ENCODE results near the gene MEIS3. TPM values are rescaled to one million over a fixed set of nuclear protein-coding genes. Genes with fewer than 3 reads are reported as not detected.
"Not testable (repeated sequence)": the region's sequence is repeated elsewhere in the genome, so short reads cannot be mapped to it uniquely, and the experiment has no call there.

Gene MEIS3
- total and polyA plus RNA-seq, 2 experiments from 2014 or later = 20.1 to 56.1 TPM

- Histone ChIP-seq H3K9me2 (ENCODE audit: insufficient read depth) (no peaks in the 10 kb centered on the region), H3K36me3 (ENCODE audit: low read depth) (no peaks in the 10 kb centered on the region), H3K4me1 (ENCODE audit: insufficient read depth) (no peaks in the 10 kb centered on the region), H3K27ac (no peak overlapping the region), H3F3A (ENCODE audit: insufficient read depth) (no peaks in the 10 kb centered on the region), H3K79me2 (ENCODE audit: insufficient read depth) (no peaks in the 10 kb centered on the region), H3K9me3 (ENCODE audit: low read depth) (no peaks in the 10 kb centered on the region), H3K9ac (no peak overlapping the region), H2AFZ (no peak overlapping the region), H3K4me2 (ENCODE audit: unreplicated experiment) (no peak overlapping the region), H3K4me3 (no peak overlapping the region), H4K20me1 (ENCODE audit: insufficient read depth) (no peaks in the 10 kb centered on the region), H3K27me3 (replicated peaks; ENCODE audit: insufficient read depth) (no peaks in the 10 kb centered on the region)
- TF ChIP-seq EZH2 (IDR thresholded peaks at IDR 0.05; ENCODE audit: insufficient read depth, poor library complexity, severe bottlenecking) (no peak), EZH2phosphoT487 (IDR thresholded peaks at IDR 0.05; ENCODE audit: insufficient read depth, low read depth) (no peak)
- DNase-seq = no peak
- WGBS, 2 experiments (ENCODE audit: low coverage in 1 of 2, low lambda C conversion rate in 2 of 2, missing lambda C conversion rate in 2 of 2) = 39 to 47% methylated on average over 23 to 24 of the region's 24 CpGs
- in situ Hi-C loops (cut with MboI) = no loop called here
Observed at GRCh38 chr19:47398707-47399597, 20.4 kb downstream of the MEIS3 start.

GRCh38 chr19:47391510-47392223, 27.7 kb downstream of the MEIS3 start:
- WGBS, 2 experiments (ENCODE audit: low coverage in 1 of 2, low lambda C conversion rate in 2 of 2, missing lambda C conversion rate in 2 of 2) = 32 to 35% methylated on average over 15 of the region's 15 CpGs
- in situ Hi-C loops (cut with MboI) = no loop called here
- no peaks in the 10 kb centered on the region for H3K9me2 ChIP-seq (ENCODE audit: insufficient read depth)
- peak; percentile 76 for DNase-seq
- H3K4me1 ChIP-seq (ENCODE audit: insufficient read depth) = no peaks in the 10 kb centered on the region
- H3K9me3 ChIP-seq (ENCODE audit: low read depth) = no peaks in the 10 kb centered on the region
- no peak overlapping the region for H3K4me3 ChIP-seq
- no peaks in the 10 kb centered on the region for H3K79me2 ChIP-seq (ENCODE audit: insufficient read depth)
- H3K4me2 ChIP-seq (ENCODE audit: unreplicated experiment) = no peak overlapping the region
- H3F3A ChIP-seq (ENCODE audit: insufficient read depth) = no peaks in the 10 kb centered on the region
- no peak for TF ChIP-seq EZH2phosphoT487 (IDR thresholded peaks at IDR 0.05; ENCODE audit: insufficient read depth, low read depth)
- TF ChIP-seq EZH2 (IDR thresholded peaks at IDR 0.05; ENCODE audit: insufficient read depth, poor library complexity, severe bottlenecking) = no peak
- no peak overlapping the region for H2AFZ ChIP-seq
- no peaks in the 10 kb centered on the region for H4K20me1 ChIP-seq (ENCODE audit: insufficient read depth)
- 0 out of 2 replicates have a peak, but pooled peaks cover 4% of the 10 kb centered on the region for H3K27me3 ChIP-seq (replicated peaks; ENCODE audit: insufficient read depth)
- H3K9ac ChIP-seq = no peak overlapping the region
- no peaks in the 10 kb centered on the region for H3K36me3 ChIP-seq (ENCODE audit: low read depth)
- H3K27ac ChIP-seq = no peak overlapping the region

- Histone ChIP-seq H3K4me1 (ENCODE audit: insufficient read depth) (no peaks in the 10 kb centered on the region), H3K9me3 (ENCODE audit: low read depth) (no peaks in the 10 kb centered on the region), H3K4me3 (no peak overlapping the region), H3K9me2 (ENCODE audit: insufficient read depth) (no peaks in the 10 kb centered on the region), H3K9ac (no peak overlapping the region), H3K4me2 (ENCODE audit: unreplicated experiment) (no peak overlapping the region), H3K79me2 (ENCODE audit: insufficient read depth) (no peaks in the 10 kb centered on the region), H4K20me1 (ENCODE audit: insufficient read depth) (no peaks in the 10 kb centered on the region), H3K27ac (no peak overlapping the region), H3F3A (ENCODE audit: insufficient read depth) (no peaks in the 10 kb centered on the region), H3K27me3 (replicated peaks; ENCODE audit: insufficient read depth) (0 out of 2 replicates have a peak, but pooled peaks cover 4% of the 10 kb centered on the region), H3K36me3 (ENCODE audit: low read depth) (no peaks in the 10 kb centered on the region), H2AFZ (no peak overlapping the region)
- in situ Hi-C loops (cut with MboI) = no loop called here
- TF ChIP-seq EZH2phosphoT487 (IDR thresholded peaks at IDR 0.05; ENCODE audit: insufficient read depth, low read depth) = no peak
- no peak for TF ChIP-seq EZH2 (IDR thresholded peaks at IDR 0.05; ENCODE audit: insufficient read depth, poor library complexity, severe bottlenecking)
- 47 to 48% methylated on average over 20 of the region's 20 CpGs for WGBS, 2 experiments (ENCODE audit: low coverage in 1 of 2, low lambda C conversion rate in 2 of 2, missing lambda C conversion rate in 2 of 2)
- peak; percentile 12 for DNase-seq
Observed at GRCh38 chr19:47390533-47391488, 28.5 kb downstream of the MEIS3 start.

- H3K27ac ChIP-seq = no peak overlapping the region
- H3K9ac ChIP-seq = no peak overlapping the region
- in situ Hi-C loops (cut with MboI) = loop anchor here (10.0 kb wide), 1 partner anchor 94 kb away; no protein-coding TSS in a partner anchor
- no peaks in the 10 kb centered on the region for H3K9me3 ChIP-seq (ENCODE audit: low read depth)
- no peak overlapping the region for H3K4me3 ChIP-seq
- H3K79me2 ChIP-seq (ENCODE audit: insufficient read depth) = no peaks in the 10 kb centered on the region
- no peak overlapping the region for H3K4me2 ChIP-seq (ENCODE audit: unreplicated experiment)
- no peaks in the 10 kb centered on the region for H3K9me2 ChIP-seq (ENCODE audit: insufficient read depth)
- 0 out of 2 replicates have a peak, but pooled peaks cover 4% of the 10 kb centered on the region for H3K27me3 ChIP-seq (replicated peaks; ENCODE audit: insufficient read depth)
- WGBS, 2 experiments (ENCODE audit: low coverage in 1 of 2, low lambda C conversion rate in 2 of 2, missing lambda C conversion rate in 2 of 2) = 84 to 87% methylated on average over 9 of the region's 9 CpGs
- H2AFZ ChIP-seq = no peak overlapping the region
- TF ChIP-seq EZH2 (IDR thresholded peaks at IDR 0.05; ENCODE audit: insufficient read depth, poor library complexity, severe bottlenecking) = no peak
- no peak for TF ChIP-seq EZH2phosphoT487 (IDR thresholded peaks at IDR 0.05; ENCODE audit: insufficient read depth, low read depth)
- H3K4me1 ChIP-seq (ENCODE audit: insufficient read depth) = no peaks in the 10 kb centered on the region
- no peak for DNase-seq
- H3K36me3 ChIP-seq (ENCODE audit: low read depth) = no peaks in the 10 kb centered on the region
- no peaks in the 10 kb centered on the region for H3F3A ChIP-seq (ENCODE audit: insufficient read depth)
- no peaks in the 10 kb centered on the region for H4K20me1 ChIP-seq (ENCODE audit: insufficient read depth)
Observed at GRCh38 chr19:47389150-47389556, 30.2 kb downstream of the MEIS3 start.

GRCh38 chr19:47388721-47389120, 30.6 kb downstream of the MEIS3 start:
- not testable (repeated sequence) for H3K9ac ChIP-seq; H3K27ac ChIP-seq; H3K4me3 ChIP-seq; H3K9me2 ChIP-seq (ENCODE audit: insufficient read depth); H2AFZ ChIP-seq; H3K9me3 ChIP-seq (ENCODE audit: low read depth); H3K36me3 ChIP-seq (ENCODE audit: low read depth); H3K79me2 ChIP-seq (ENCODE audit: insufficient read depth); H3F3A ChIP-seq (ENCODE audit: insufficient read depth); H4K20me1 ChIP-seq (ENCODE audit: insufficient read depth); H3K4me2 ChIP-seq (ENCODE audit: unreplicated experiment); H3K27me3 ChIP-seq (replicated peaks; ENCODE audit: insufficient read depth); H3K4me1 ChIP-seq (ENCODE audit: insufficient read depth)
- DNase-seq = peak; percentile 29
- in situ Hi-C loops (cut with MboI) = loop anchor here (10.0 kb wide), 1 partner anchor 94 kb away; no protein-coding TSS in a partner anchor
- 64 to 65% methylated on average over 5 of the region's 5 CpGs for WGBS, 2 experiments (ENCODE audit: low coverage in 1 of 2, low lambda C conversion rate in 2 of 2, missing lambda C conversion rate in 2 of 2)

- H3K9ac ChIP-seq; H3K36me3 ChIP-seq (ENCODE audit: low read depth); H3K27me3 ChIP-seq (replicated peaks; ENCODE audit: insufficient read depth); H3K79me2 ChIP-seq (ENCODE audit: insufficient read depth); H3K4me1 ChIP-seq (ENCODE audit: insufficient read depth); H3K27ac ChIP-seq; H3K9me2 ChIP-seq (ENCODE audit: insufficient read depth); H3K4me2 ChIP-seq (ENCODE audit: unreplicated experiment); H3K4me3 ChIP-seq; H3K9me3 ChIP-seq (ENCODE audit: low read depth); H3F3A ChIP-seq (ENCODE audit: insufficient read depth); DNase-seq; H4K20me1 ChIP-seq (ENCODE audit: insufficient read depth); H2AFZ ChIP-seq: not testable (repeated sequence)
- in situ Hi-C loops (cut with MboI) = loop anchor here (10.0 kb wide), 1 partner anchor 93 kb away; no protein-coding TSS in a partner anchor
- WGBS, 2 experiments (ENCODE audit: low coverage in 1 of 2, low lambda C conversion rate in 2 of 2, missing lambda C conversion rate in 2 of 2) = 74 to 85% methylated on average over 3 of the region's 3 CpGs
Observed at GRCh38 chr19:47387623-47388022, 31.7 kb downstream of the MEIS3 start.
